WTC11 (cell line): ENCODE measurements around the gene ARID4B. TPM values are rescaled to one million over a fixed set of nuclear protein-coding genes. Genes with fewer than 3 reads are reported as not detected.

Experiments used
- ATAC-seq: fragments of 200-7000 bp; cut with Tn5 transposase; 2 replicates; pipeline ENCODE4 v1.10.0; 2021; ENCODE audit warnings: mild to moderate bottlenecking, moderate library complexity
- CTCF ChIA-PET: fragments of 300-600 bp; sonication (Branson Sonifier 250); formaldehyde crosslinking; loops from one replicate; lab custom pipeline; 2021; ENCODE audit warnings: antibody characterized with exemption; lab: Charles Lee
- POLR2A ChIA-PET: fragments of 350-600 bp; sonication (Branson Sonifier 250); formaldehyde crosslinking; loops from one replicate; lab custom pipeline; 2021; ENCODE audit warnings: antibody characterized with exemption; lab: Charles Lee
- DNase-seq: peaks from one replicate; pipeline ENCODE4 v3.0.0; 2021; ENCODE audit warnings: low spot score
- H3K27ac Mint-ChIP-seq: 2 replicates; pipeline ENCODE4 v1.8.0; 2021; ENCODE audit warnings: mixed read lengths
- H3K27me3 Mint-ChIP-seq: 2 replicates; pipeline ENCODE4 v1.8.0; 2021; ENCODE audit warnings: low read depth, mild to moderate bottlenecking, moderate library complexity, mixed read lengths
- H3K36me3 Mint-ChIP-seq: 2 replicates; pipeline ENCODE4 v1.8.0; 2021; ENCODE audit warnings: mixed read lengths
- H3K4me1 Mint-ChIP-seq: 2 replicates; pipeline ENCODE4 v1.8.0; 2022; ENCODE audit warnings: mixed read lengths
- H3K4me3 Mint-ChIP-seq: 2 replicates; pipeline ENCODE4 v1.8.0; 2021; ENCODE audit warnings: mild to moderate bottlenecking, moderate library complexity, mixed read lengths
- H3K9me3 Mint-ChIP-seq: 2 replicates; pipeline ENCODE4 v1.8.0; 2021; ENCODE audit warnings: mixed read lengths
- CDX4 ChIP-seq: fragments of 250-450 bp; sonication (Bioruptor Pico); IDR thresholded peaks from 2 replicates; pipeline ENCODE4 v1.9.0; 2021; ENCODE audit warnings: moderate library complexity, mild to moderate bottlenecking, inconsistent platforms, borderline replicate concordance
- ESRRA ChIP-seq: sonication (generic); formaldehyde crosslinking; IDR thresholded peaks from 2 replicates; pipeline ENCODE4 v1.8.1; 2022; ENCODE audit warnings: mild to moderate bottlenecking, missing genetic modification reagents, borderline replicate concordance
- ETV6 ChIP-seq: sonication (generic); formaldehyde crosslinking; IDR thresholded peaks from 2 replicates; pipeline ENCODE4 v1.8.1; 2022; ENCODE audit warnings: mild to moderate bottlenecking, missing genetic modification reagents
- FOXP1 ChIP-seq: sonication (generic); formaldehyde crosslinking; IDR thresholded peaks from 2 replicates; pipeline ENCODE4 v1.8.0; 2022; ENCODE audit warnings: missing genetic modification reagents, mild to moderate bottlenecking, moderate library complexity, borderline replicate concordance
- GABPB1 ChIP-seq: sonication (generic); formaldehyde crosslinking; IDR thresholded peaks from 2 replicates; pipeline ENCODE4 v1.8.1; 2023; ENCODE audit warnings: mild to moderate bottlenecking, missing genetic modification reagents
- GRHL2 ChIP-seq: fragments of 250-450 bp; sonication (Bioruptor Pico); IDR thresholded peaks from 2 replicates; pipeline ENCODE4 v1.8.0; 2022; ENCODE audit warnings: mild to moderate bottlenecking, moderate library complexity; ENCODE audit not compliant: insufficient replicate concordance, severe bottlenecking
- GTF2I ChIP-seq: fragments of 250-450 bp; sonication (Bioruptor Pico); conservative IDR thresholded peaks from 2 replicates; pipeline ENCODE4 v1.4.0; 2021; ENCODE audit warnings: mild to moderate bottlenecking
- HMGA2 ChIP-seq: fragments of 250-450 bp; sonication (Bioruptor Pico); IDR thresholded peaks from 2 replicates; pipeline ENCODE4 v1.4.0; 2021; ENCODE audit warnings: mild to moderate bottlenecking, moderate library complexity
- IRF2 ChIP-seq: sonication (generic); formaldehyde crosslinking; IDR thresholded peaks from 2 replicates; pipeline ENCODE4 v1.8.0; 2022; ENCODE audit warnings: low read depth, missing genetic modification reagents, borderline replicate concordance
- MXD4 ChIP-seq: fragments of 250-450 bp; sonication (Bioruptor Pico); IDR thresholded peaks from 2 replicates; pipeline ENCODE4 v1.8.0; 2021; ENCODE audit warnings: mild to moderate bottlenecking, moderate library complexity, borderline replicate concordance
- OVOL2 ChIP-seq: fragments of 250-450 bp; sonication (Bioruptor Pico); IDR thresholded peaks from 2 replicates; pipeline ENCODE4 v1.9.0; 2021; ENCODE audit warnings: mild to moderate bottlenecking, borderline replicate concordance
- SMAD3 ChIP-seq: sonication (generic); formaldehyde crosslinking; IDR thresholded peaks from 2 replicates; pipeline ENCODE4 v1.8.0; 2022; ENCODE audit warnings: missing genetic modification reagents, mild to moderate bottlenecking, borderline replicate concordance
- TCF7 ChIP-seq: sonication (generic); formaldehyde crosslinking; IDR thresholded peaks from 2 replicates; pipeline ENCODE4 v1.8.0; 2022; ENCODE audit warnings: mild to moderate bottlenecking, low read depth, missing genetic modification reagents, moderate library complexity
- ZBTB21 ChIP-seq: sonication (generic); formaldehyde crosslinking; IDR thresholded peaks from 2 replicates; pipeline ENCODE4 v1.8.1; 2023; ENCODE audit warnings: mild to moderate bottlenecking, missing genetic modification reagents, borderline replicate concordance
- ZNF232 ChIP-seq: sonication (generic); formaldehyde crosslinking; IDR thresholded peaks from 2 replicates; pipeline ENCODE4 v1.8.0; 2022; ENCODE audit warnings: mild to moderate bottlenecking, missing genetic modification reagents
- ZNF317 ChIP-seq: sonication (generic); formaldehyde crosslinking; IDR thresholded peaks from 2 replicates; pipeline ENCODE4 v1.8.1; 2023; ENCODE audit warnings: low read depth, mild to moderate bottlenecking, moderate library complexity, missing genetic modification reagents, borderline replicate concordance
- ZNF425 ChIP-seq: fragments of 250-450 bp; sonication (Bioruptor Pico); conservative IDR thresholded peaks from 2 replicates; pipeline ENCODE4 v1.9.0; 2021; ENCODE audit warnings: mild to moderate bottlenecking
- total RNA-seq: library from RNA; stranded (reverse); gene quantifications from 3 replicates; pipeline ENCODE4 v1.2.3, GENCODE V29; 2021
- TF ChIP-seq, protein P1 (sequence below): sonication (generic); formaldehyde crosslinking; IDR thresholded peaks from 2 replicates; pipeline ENCODE4 v1.8.0; 2022; ENCODE audit warnings: mild to moderate bottlenecking, missing genetic modification reagents
- TF ChIP-seq, protein P2 (sequence below): sonication (generic); formaldehyde crosslinking; IDR thresholded peaks from 2 replicates; pipeline ENCODE4 v1.8.1; 2022; ENCODE audit warnings: low read depth, missing genetic modification reagents, borderline replicate concordance
- TF ChIP-seq, protein P3 (sequence below): sonication (generic); formaldehyde crosslinking; IDR thresholded peaks from 2 replicates; pipeline ENCODE4 v1.8.1; 2022; ENCODE audit warnings: low read depth, mild to moderate bottlenecking, moderate library complexity, missing genetic modification reagents, borderline replicate concordance
- TF ChIP-seq, protein P4 (sequence below): sonication (generic); formaldehyde crosslinking; IDR thresholded peaks from 2 replicates; pipeline ENCODE4 v1.8.1; 2023; ENCODE audit warnings: mild to moderate bottlenecking, missing genetic modification reagents, moderate library complexity

ARID4B gene
- total RNA-seq, 1 experiment from 2014 or later: 35.7 TPM

- TF ChIP-seq, protein P1, sequence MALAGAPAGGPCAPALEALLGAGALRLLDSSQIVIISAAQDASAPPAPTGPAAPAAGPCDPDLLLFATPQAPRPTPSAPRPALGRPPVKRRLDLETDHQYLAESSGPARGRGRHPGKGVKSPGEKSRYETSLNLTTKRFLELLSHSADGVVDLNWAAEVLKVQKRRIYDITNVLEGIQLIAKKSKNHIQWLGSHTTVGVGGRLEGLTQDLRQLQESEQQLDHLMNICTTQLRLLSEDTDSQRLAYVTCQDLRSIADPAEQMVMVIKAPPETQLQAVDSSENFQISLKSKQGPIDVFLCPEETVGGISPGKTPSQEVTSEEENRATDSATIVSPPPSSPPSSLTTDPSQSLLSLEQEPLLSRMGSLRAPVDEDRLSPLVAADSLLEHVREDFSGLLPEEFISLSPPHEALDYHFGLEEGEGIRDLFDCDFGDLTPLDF (CRISPR knock-in tag): no peak
- no peak for TF ChIP-seq ETV6
- TF ChIP-seq TCF7: no peak
- no peak for TF ChIP-seq IRF2 (CRISPR knock-in tag)
Observed at GRCh38 chr1:235238558-235238957, 89.4 kb downstream of the ARID4B start (continued).

DNA sequence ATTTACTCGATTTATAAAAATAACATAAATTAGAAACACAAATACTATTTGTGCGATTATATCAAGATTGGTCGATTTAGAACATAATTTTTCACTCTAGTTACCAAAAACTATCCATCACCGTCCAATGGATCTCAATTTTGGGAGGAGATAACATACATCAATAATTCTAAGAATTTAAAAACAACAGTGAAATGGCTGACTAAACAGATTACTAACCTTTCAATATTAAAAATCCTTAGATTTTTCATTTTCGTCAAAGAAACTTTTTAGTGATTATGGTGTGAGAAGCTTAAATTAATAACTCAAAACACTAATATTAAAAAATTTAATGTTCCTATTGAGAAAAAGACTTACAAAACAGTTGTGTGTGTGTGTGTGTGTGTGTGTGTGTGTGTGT, 91.9 kb downstream of the ARID4B start:
- ChIA-PET CTCF (interaction anchor here (1.0 to 1.3 kb wide), 3 partner anchors 17 to 179 kb away, joined by 3 to 6 read pairs (median 4); no protein-coding TSS in a partner anchor), POLR2A (no interaction called here)
- ATAC-seq (no peak), DNase-seq (no peak)
- no peaks in the 10 kb centered on the region for H3K9me3 Mint-ChIP-seq
- peaks cover 32% of the 10 kb centered on the region for H3K36me3 Mint-ChIP-seq
- H3K4me3 Mint-ChIP-seq: no peak overlapping the region
- H3K27ac Mint-ChIP-seq: no peak overlapping the region
- no peaks in the 10 kb centered on the region for H3K27me3 Mint-ChIP-seq
- TF ChIP-seq ZNF232 (CRISPR knock-in tag) (no peak), CDX4 (CRISPR knock-in tag) (no peak)
- TF ChIP-seq, protein P2, sequence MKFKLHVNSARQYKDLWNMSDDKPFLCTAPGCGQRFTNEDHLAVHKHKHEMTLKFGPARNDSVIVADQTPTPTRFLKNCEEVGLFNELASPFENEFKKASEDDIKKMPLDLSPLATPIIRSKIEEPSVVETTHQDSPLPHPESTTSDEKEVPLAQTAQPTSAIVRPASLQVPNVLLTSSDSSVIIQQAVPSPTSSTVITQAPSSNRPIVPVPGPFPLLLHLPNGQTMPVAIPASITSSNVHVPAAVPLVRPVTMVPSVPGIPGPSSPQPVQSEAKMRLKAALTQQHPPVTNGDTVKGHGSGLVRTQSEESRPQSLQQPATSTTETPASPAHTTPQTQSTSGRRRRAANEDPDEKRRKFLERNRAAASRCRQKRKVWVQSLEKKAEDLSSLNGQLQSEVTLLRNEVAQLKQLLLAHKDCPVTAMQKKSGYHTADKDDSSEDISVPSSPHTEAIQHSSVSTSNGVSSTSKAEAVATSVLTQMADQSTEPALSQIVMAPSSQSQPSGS (CRISPR knock-in tag): no peak
- peaks cover 9% of the 10 kb centered on the region; the same call in 1 of the 2 replicates for H3K4me1 Mint-ChIP-seq

DNA sequence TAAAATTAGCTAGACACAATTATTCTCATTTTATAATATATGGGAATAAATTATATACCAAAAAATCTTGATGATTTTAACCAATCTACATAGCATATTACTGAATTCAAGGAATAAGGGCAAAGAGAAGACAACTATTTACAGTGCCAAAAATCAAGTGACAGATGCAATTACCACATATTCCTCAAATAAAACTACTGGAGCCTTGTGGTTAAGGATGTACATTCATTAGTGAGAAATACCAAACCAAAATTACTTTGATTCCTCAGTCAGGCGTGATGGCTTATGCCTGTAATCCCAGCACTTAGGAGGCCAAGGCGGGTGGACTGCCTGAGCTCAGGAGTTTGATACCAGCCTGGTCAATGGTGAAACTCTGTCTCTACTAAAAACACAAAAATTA, 98.1 kb downstream of the ARID4B start:
- POLR2A ChIA-PET: interaction anchor here (0.6 kb wide), 1 partner anchor 19 kb away, joined by 5 read pairs; no protein-coding TSS in a partner anchor
- H3K9me3 Mint-ChIP-seq: no peaks in the 10 kb centered on the region

DNA sequence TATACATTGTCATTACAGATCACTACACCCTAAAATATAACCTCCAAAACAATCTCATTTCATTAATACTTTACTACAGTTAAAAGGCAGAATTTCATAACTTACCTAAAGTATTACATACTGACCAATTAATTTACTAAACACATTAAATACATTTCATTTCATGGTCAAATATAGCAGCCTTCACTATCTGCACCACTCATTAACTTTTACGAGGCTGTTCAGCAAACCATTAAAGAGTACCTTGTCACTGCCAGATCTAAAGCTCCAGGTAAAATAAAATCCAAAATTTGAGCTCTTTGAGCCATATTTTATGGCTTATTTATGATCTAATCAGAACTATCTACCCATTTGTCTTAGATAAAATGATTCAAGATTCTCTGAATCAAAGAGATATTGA, 100.6 kb downstream of the ARID4B start:
- Mint-ChIP-seq H3K27me3 (no peaks in the 10 kb centered on the region), H3K4me1 (0 out of 2 replicates have a peak, but pooled peaks cover 4% of the 10 kb centered on the region), H3K9me3 (no peaks in the 10 kb centered on the region), H3K36me3 (peaks cover 47% of the 10 kb centered on the region), H3K27ac (no peak overlapping the region), H3K4me3 (no peak overlapping the region)
- POLR2A ChIA-PET: interaction anchor here (0.6 to 0.7 kb wide), 2 partner anchors 119 to 132 kb away, joined by 3 to 4 read pairs; no protein-coding TSS in a partner anchor
- DNase-seq (no peak), ATAC-seq (no peak)
- CTCF ChIA-PET: interaction anchor here (1.1 kb wide), 1 partner anchor 188 kb away, joined by 4 read pairs; no protein-coding TSS in a partner anchor
- TF ChIP-seq ZNF317: no peak
- no peak for TF ChIP-seq ZNF425 (CRISPR knock-in tag)
- no peak for TF ChIP-seq GABPB1 (CRISPR knock-in tag)
- no peak for TF ChIP-seq HMGA2 (CRISPR knock-in tag)
- no peak for TF ChIP-seq GRHL2 (CRISPR knock-in tag)
- no peak for TF ChIP-seq GTF2I (CRISPR knock-in tag)
- TF ChIP-seq MXD4 (CRISPR knock-in tag): no peak
- TF ChIP-seq, protein P3, sequence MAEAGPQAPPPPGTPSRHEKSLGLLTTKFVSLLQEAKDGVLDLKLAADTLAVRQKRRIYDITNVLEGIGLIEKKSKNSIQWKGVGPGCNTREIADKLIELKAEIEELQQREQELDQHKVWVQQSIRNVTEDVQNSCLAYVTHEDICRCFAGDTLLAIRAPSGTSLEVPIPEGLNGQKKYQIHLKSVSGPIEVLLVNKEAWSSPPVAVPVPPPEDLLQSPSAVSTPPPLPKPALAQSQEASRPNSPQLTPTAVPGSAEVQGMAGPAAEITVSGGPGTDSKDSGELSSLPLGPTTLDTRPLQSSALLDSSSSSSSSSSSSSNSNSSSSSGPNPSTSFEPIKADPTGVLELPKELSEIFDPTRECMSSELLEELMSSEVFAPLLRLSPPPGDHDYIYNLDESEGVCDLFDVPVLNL (CRISPR knock-in tag): no peak
- TF ChIP-seq ZBTB21 (CRISPR knock-in tag): no peak
- TF ChIP-seq OVOL2 (CRISPR knock-in tag): no peak
- TF ChIP-seq, protein P1 (CRISPR knock-in tag): no peak
- no peak for TF ChIP-seq FOXP1 (CRISPR knock-in tag)
- TF ChIP-seq, protein P4, sequence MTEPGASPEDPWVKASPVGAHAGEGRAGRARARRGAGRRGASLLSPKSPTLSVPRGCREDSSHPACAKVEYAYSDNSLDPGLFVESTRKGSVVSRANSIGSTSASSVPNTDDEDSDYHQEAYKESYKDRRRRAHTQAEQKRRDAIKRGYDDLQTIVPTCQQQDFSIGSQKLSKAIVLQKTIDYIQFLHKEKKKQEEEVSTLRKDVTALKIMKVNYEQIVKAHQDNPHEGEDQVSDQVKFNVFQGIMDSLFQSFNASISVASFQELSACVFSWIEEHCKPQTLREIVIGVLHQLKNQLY (CRISPR knock-in tag): no peak
- no peak for TF ChIP-seq SMAD3 (CRISPR knock-in tag)

More for the DNA sequence above, 98.1 kb downstream of the ARID4B start:
- Mint-ChIP-seq H3K27me3 (no peaks in the 10 kb centered on the region), H3K4me3 (no peak overlapping the region), H3K36me3 (peaks cover 42% of the 10 kb centered on the region)
- ATAC-seq (no peak), DNase-seq (no peak)
- TF ChIP-seq ZNF232 (CRISPR knock-in tag): no peak
- TF ChIP-seq ESRRA (CRISPR knock-in tag): no peak
- no peak for TF ChIP-seq SMAD3 (CRISPR knock-in tag)
- TF ChIP-seq, all 79 proteins: peak for 0
- CTCF ChIA-PET: no interaction called here
- H3K4me1 Mint-ChIP-seq: 0 out of 2 replicates have a peak, but pooled peaks cover 4% of the 10 kb centered on the region
- no peak overlapping the region for H3K27ac Mint-ChIP-seq
